ENCODE data around the gene SORCS1.

The SORCS1 gene

GRCh38 chr10:106978756-106979155 is 185.8 kb downstream of the SORCS1 start:
- Histone ChIP-seq H3K27me3 (ENCODE audit: control insufficient read depth, insufficient read depth, low read length) (no peaks in the 10 kb centered on the region), H3K27ac (no peak overlapping the region), H2AFZ (no peak overlapping the region), H3K4me1 (no peaks in the 10 kb centered on the region), H3K9me3 (ENCODE audit: control insufficient read depth, low read length) (no peaks in the 10 kb centered on the region), H3K4me2 (ENCODE audit: low read length) (no peak overlapping the region), H3K4me3 (ENCODE audit: low read depth, low read length) (no peak overlapping the region), H3K36me3 (ENCODE audit: control insufficient read depth, insufficient read depth, low read length) (no peaks in the 10 kb centered on the region), H3K79me2 (no peaks in the 10 kb centered on the region), H3K9ac (no peak overlapping the region)
- TF ChIP-seq, protein P1, sequence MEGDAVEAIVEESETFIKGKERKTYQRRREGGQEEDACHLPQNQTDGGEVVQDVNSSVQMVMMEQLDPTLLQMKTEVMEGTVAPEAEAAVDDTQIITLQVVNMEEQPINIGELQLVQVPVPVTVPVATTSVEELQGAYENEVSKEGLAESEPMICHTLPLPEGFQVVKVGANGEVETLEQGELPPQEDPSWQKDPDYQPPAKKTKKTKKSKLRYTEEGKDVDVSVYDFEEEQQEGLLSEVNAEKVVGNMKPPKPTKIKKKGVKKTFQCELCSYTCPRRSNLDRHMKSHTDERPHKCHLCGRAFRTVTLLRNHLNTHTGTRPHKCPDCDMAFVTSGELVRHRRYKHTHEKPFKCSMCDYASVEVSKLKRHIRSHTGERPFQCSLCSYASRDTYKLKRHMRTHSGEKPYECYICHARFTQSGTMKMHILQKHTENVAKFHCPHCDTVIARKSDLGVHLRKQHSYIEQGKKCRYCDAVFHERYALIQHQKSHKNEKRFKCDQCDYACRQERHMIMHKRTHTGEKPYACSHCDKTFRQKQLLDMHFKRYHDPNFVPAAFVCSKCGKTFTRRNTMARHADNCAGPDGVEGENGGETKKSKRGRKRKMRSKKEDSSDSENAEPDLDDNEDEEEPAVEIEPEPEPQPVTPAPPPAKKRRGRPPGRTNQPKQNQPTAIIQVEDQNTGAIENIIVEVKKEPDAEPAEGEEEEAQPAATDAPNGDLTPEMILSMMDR (IDR thresholded peaks at IDR 0.05), result no peak

DNA sequence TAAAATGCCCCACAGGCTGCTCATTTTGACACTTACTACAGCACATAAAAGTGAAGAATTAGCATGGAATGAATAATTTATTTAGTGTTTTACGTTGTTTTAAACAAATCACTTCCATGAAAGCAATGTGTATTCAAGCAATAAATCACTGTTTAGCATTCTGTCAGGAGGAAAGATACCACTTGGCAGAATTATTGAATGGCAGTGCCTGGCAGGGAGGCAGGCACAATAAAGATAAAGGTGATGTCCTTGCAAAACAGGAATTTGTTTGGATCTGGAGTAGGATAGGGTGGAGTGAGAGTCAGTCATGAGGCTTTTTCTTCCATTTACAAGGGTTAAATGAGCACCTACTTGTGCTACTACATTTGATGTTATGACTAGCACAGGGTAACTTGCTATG is 190.8 kb downstream of the SORCS1 start:
- Histone ChIP-seq H3K27ac (no peak overlapping the region), H3K4me2 (ENCODE audit: low read length) (no peak overlapping the region), H3K4me3 (ENCODE audit: low read depth, low read length) (no peak overlapping the region), H3K9ac (no peak overlapping the region), H3K9me3 (ENCODE audit: control insufficient read depth, low read length) (no peaks in the 10 kb centered on the region), H2AFZ (no peak overlapping the region), H3K36me3 (ENCODE audit: control insufficient read depth, insufficient read depth, low read length) (no peaks in the 10 kb centered on the region), H3K27me3 (ENCODE audit: control insufficient read depth, insufficient read depth, low read length) (no peaks in the 10 kb centered on the region), H3K4me1 (no peaks in the 10 kb centered on the region), H3K79me2 (no peaks in the 10 kb centered on the region)
- TF ChIP-seq, protein P1 (IDR thresholded peaks at IDR 0.05), result no peak

DNA sequence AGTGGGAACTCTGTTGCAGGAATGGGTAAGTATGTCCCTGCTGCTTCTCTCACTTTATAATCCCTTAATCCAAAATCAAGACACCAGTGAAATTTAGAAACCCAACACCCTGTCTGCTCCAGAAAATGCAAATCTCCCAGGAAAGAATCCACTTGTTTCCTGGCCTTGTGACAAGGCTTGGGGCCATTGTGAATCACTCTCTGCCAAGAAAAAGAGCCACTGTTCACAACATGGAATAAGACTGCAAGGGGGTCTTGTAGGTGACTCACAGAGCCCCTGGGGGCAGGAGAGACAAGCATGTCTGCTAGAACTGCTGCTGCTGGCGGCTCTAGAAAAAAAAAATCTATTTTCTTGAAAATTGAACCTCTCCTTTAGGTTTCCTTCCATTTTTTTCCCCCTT is 191.2 kb downstream of the SORCS1 start:
- no peak overlapping the region for H3K4me3 ChIP-seq (ENCODE audit: low read depth, low read length)
- TF ChIP-seq, protein P1 (IDR thresholded peaks at IDR 0.05), result no peak
- H3K36me3 ChIP-seq (ENCODE audit: control insufficient read depth, insufficient read depth, low read length), result no peaks in the 10 kb centered on the region
- no peaks in the 10 kb centered on the region for H3K9me3 ChIP-seq (ENCODE audit: control insufficient read depth, low read length)
- H2AFZ ChIP-seq, result no peak overlapping the region
- no peaks in the 10 kb centered on the region for H3K27me3 ChIP-seq (ENCODE audit: control insufficient read depth, insufficient read depth, low read length)
- H3K27ac ChIP-seq, result no peak overlapping the region
- H3K4me2 ChIP-seq (ENCODE audit: low read length), result no peak overlapping the region
- H3K79me2 ChIP-seq, result no peaks in the 10 kb centered on the region
- no peak overlapping the region for H3K9ac ChIP-seq
- H3K4me1 ChIP-seq, result no peaks in the 10 kb centered on the region

DNA sequence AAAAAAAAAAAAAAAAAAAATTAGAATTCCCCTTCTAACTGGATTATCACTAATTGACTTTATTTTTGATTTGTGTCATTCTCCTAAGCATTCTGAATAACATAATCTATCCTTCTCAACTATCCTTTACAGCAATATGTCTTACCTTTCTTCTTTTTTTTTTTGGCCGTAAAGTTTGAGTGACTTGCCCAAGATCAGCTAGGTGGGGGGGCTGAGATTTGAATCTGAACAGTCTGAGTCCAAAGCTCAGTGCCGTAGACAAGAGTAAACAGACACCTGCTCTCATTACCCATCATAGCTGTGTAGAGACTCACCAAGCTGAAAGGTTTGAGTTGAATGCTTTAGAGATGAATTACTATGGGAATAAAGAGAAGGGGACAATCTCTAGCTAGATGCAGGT is 192.1 kb downstream of the SORCS1 start:
- Histone ChIP-seq H3K27ac (no peak overlapping the region), H3K9ac (no peak overlapping the region), H3K4me3 (ENCODE audit: low read depth, low read length) (no peak overlapping the region), H2AFZ (no peak overlapping the region), H3K4me1 (no peaks in the 10 kb centered on the region), H3K36me3 (ENCODE audit: control insufficient read depth, insufficient read depth, low read length) (no peaks in the 10 kb centered on the region), H3K27me3 (ENCODE audit: control insufficient read depth, insufficient read depth, low read length) (no peaks in the 10 kb centered on the region), H3K79me2 (no peaks in the 10 kb centered on the region), H3K9me3 (ENCODE audit: control insufficient read depth, low read length) (no peaks in the 10 kb centered on the region), H3K4me2 (ENCODE audit: low read length) (no peak overlapping the region)
- TF ChIP-seq, protein P1 (IDR thresholded peaks at IDR 0.05), result no peak

GRCh38 chr10:106971411-106971831 is 193.1 kb downstream of the SORCS1 start:
- H3K27me3 ChIP-seq (ENCODE audit: control insufficient read depth, insufficient read depth, low read length), result no peaks in the 10 kb centered on the region
- no peak overlapping the region for H3K27ac ChIP-seq
- H3K4me3 ChIP-seq (ENCODE audit: low read depth, low read length), result no peak overlapping the region
- H3K79me2 ChIP-seq, result no peaks in the 10 kb centered on the region
- TF ChIP-seq, protein P1 (IDR thresholded peaks at IDR 0.05), result no peak
- no peaks in the 10 kb centered on the region for H3K4me1 ChIP-seq
- no peak overlapping the region for H3K9ac ChIP-seq
- no peaks in the 10 kb centered on the region for H3K36me3 ChIP-seq (ENCODE audit: control insufficient read depth, insufficient read depth, low read length)
- H3K4me2 ChIP-seq (ENCODE audit: low read length), result no peak overlapping the region
- H2AFZ ChIP-seq, result no peak overlapping the region
- no peaks in the 10 kb centered on the region for H3K9me3 ChIP-seq (ENCODE audit: control insufficient read depth, low read length)
